HT-29 (cell line): ENCODE measurements around the gene FNIP2. TPM values are rescaled to one million over a fixed set of nuclear protein-coding genes. Genes with fewer than 3 reads are reported as not detected.
A peak's percentile ranks its signal among the peaks of the same experiment; 100 is the strongest.
"Not testable (repeated sequence)": the region's sequence is repeated elsewhere in the genome, so short reads cannot be mapped to it uniquely, and the experiment has no call there.

Source experiments
- DNase-seq: peaks from one replicate; pipeline ENCODE4 v3.0.0-alpha.2; 2015; ENCODE audit warnings: low spot score
- total RNA-seq: library from RNA; depleted of rRNA; stranded (reverse); fragments of >200 nt; shearing (Covaris generic); gene quantifications from 2 replicates; pipeline ENCODE4 v1.2.3, GENCODE V29; 2014

Gene FNIP2
- total RNA-seq, 1 experiment from 2014 or later: 15.1 TPM

DNA sequence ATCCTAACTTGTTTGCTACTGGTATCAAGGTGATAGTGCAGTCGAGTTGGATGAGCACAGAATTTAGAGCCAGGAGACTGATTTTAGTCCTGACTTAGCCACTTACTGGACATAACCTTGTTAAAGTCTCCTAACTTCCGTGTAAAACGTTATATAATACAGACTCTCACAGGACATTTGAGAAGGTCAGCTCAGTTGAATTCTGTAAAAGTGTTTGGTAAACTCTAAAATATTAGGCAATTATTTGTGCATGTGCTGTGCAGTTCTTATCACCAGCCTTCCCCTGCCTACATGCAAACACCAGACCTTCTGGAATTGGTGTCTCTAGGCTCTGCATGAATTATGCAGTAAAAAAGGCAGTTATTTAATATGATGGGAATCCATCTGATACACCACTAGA is 45.4 kb downstream of the FNIP2 start:
- no peak for DNase-seq

DNA sequence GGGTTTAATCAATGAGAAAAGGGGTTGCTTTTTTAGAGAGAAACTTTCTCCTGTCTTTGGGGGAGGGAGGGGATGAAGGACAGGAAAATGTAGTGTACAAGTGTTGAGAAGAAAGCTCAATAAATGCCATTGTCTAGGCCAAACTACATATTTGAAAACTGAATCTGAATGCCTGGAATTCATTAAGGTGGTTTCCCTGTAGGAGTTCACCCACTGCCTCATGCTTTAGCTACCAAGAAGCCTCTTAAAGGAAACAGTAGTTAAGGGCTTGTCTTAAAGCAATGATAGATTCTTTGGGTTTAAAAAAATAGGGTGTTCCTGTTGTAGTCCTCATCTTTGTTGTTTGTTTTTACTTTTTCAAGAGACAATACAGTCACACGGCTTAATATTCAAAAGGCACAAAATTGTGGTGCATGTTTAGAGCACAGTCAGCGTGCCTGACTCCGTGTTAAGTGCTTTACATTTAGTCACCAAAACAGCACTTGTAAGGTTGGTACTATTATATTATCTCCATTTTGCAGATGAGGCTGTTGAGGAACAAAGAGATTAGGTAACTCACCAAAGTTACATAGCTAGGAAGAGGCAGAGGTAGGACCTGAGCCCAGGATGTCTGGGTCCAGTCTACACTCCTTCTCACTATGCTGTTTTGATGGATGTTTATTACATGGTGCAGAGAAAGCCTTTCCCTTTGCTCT is 46.0 kb downstream of the FNIP2 start:
- DNase-seq: no peak

DNA sequence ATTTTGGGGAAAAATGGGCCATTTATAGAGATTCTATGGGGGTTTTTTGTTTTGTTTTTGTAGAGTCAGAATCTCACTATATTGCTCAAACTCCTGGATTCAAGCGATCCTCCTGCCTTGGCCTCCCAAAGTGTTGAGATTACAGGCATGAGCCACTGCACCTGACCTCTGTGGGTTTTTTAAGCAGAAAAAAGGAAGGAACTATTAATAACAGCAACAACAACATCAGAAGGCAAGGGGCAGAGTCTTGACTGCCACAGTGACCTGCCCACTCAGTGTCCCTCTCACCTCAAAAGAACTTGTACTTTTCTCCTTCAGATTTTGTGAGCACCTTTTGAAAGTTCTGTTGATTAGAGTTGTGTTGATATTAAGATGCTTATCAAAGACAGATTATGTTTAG is 48.1 kb downstream of the FNIP2 start:
- DNase-seq: no peak

- no peak for DNase-seq
These were observed 48.9 kb downstream of the FNIP2 start for GRCh38 chr4:158817562-158818296.

DNA sequence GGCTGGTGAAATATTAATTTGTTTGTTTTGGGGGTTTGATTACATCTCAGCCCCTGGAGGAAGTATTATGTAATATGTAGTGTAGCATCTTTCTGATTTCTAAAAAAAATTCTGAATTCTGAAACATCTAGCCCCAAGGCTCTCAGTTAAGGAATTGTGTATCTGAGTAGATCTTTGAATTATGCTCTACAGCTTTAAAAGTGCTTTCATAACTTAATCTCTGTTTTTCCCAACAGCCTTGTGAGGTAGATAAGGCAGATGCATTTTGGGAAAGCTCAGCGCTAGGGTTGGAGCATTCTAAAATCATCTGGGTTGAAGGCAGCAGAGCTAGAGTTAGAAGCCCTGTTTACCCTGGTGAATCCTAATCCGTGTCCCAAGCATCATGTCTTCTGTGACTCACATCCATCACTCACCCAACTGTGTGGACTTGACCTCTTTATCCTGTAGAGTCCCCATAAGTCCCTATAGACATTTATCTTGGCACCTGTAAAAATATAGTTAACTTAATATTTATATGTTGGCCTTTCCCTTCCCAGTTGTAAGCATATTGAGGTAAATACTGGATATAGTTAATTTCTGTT is 49.8 kb downstream of the FNIP2 start:
- no peak for DNase-seq

- no peak for DNase-seq
These were observed 51.3 kb downstream of the FNIP2 start for GRCh38 chr4:158819942-158820786.

GRCh38 chr4:158821228-158821971 is 52.6 kb downstream of the FNIP2 start:
- no peak for DNase-seq

DNA sequence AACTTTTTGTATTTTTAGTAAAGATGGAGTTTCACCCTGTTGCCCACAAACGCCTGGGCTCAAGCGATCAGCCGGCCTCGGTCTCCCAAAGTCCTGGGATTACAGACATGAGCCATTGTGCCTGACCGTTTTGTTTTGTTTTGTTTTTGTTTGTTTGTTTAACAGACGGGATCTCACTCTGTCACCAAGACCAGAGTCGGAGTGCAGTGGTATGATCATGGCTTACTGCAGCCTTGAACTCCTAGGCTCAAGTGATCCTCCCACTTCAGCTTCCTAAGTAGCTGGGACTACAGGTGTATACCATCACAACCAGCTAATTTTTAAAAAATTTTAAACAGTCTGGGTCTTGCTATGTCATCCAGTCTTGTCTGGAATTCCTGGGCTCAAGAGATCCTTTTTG is 53.5 kb downstream of the FNIP2 start:
- no peak for DNase-seq

DNA sequence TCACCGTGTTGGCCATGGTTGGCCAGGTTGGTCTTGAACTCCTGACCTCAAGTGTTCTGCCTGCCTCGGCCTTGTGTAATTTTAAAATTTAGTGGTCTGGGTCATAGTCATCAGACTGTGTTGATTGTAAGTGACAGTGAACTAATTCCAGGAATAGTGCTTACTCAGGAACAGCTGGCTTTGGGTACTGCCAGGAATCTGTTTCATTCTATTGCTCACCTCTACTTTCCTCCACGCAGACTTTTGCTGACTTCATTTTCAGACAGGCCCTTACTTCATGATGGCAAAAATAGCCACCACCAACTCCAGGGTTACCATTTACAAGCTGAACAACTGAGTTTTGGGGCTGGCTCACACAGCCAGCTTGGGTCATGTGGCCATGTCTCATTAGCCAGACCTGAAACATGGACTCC is 54.6 kb downstream of the FNIP2 start:
- no peak for DNase-seq

DNA sequence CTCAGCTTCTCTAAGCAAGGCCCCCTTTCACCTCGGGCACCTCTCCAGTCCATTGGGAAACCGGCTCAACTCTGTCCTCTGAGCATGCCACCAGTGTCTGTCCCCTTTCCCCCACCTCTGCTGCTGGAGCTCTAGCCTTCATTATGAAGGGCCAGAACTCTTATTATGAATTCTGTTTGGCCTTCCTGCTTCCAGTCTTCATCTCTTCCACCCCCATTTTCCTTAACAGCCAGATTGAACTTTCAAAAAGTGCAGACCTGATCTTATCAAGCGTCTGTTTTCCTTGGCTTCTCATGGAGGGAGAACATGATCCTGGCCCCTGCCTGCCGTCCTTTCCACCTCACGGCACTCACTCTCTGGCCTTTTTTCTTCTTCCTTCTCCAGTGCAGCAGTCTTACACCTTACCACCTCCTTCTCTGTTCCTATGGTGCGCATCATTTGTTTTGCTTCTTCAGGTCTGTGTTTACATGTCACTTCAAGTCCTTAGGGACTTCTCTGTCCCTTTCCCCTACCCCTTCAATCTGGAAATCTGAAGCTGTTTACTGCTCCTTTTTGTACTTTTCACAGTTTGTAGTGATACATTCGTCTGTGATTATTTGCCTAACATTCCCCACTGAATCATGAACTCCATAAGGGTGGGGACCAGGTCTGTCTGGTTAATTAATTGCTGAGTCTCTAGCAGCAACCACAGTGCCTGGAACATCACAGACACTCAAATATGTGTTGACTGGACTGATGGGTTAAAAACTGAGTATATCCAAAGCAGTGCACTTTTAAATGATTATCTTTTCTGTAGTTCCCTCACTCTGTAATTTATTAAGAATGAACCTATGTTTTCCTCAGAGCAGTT is 55.8 kb downstream of the FNIP2 start:
- peak; percentile 68 for DNase-seq

DNA sequence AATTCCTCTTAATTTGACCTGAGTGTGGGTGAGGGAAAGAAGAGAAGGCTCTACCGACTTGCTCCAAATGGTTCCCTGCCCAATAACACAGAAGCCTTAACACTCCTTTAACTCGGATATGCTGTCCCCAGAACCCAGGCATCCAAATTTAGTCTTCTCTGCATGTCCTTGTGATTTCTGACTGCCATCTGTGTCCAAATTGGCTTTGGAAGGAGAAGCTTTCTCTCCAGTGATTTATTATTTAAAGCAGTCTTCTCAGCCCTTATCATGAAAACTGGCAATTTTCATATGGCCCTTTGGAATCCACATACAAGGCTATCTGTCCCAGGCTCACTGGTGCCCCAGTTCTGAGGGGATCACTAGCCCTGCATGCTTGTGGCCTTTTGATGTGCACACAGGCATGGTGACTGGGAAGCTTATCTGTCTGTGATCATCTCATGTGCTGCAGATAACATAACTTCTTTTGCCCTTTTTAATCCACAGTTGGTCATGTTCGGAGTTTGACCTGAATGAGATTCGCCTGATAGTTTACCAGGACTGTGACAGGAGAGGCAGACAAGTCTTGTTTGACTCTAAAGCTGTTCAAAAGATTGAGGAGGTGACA is 56.7 kb downstream of the FNIP2 start:
- DNase-seq: no peak

DNA sequence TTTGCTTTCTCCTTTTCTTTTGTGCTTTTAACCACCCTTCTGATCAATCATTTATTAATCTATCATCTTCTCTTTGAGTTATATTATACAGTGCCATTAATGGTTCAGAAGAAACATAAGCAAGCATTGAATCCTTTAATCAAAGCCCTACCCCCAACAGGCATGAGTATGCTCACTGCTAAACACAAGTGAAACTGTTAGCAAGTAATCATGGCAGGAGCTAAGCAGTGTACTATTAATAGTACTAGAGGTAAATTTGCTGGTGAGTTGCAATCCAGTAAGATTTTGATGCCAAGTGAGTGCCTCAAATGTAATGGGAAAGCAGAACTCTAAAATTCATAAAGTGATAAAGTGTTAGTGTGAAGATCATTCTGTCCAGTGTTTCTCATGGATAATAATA is 57.2 kb downstream of the FNIP2 start:
- peak; percentile 44 for DNase-seq

- peak; percentile 90 for DNase-seq
These were observed 58.1 kb downstream of the FNIP2 start for GRCh38 chr4:158826882-158827281.

DNA sequence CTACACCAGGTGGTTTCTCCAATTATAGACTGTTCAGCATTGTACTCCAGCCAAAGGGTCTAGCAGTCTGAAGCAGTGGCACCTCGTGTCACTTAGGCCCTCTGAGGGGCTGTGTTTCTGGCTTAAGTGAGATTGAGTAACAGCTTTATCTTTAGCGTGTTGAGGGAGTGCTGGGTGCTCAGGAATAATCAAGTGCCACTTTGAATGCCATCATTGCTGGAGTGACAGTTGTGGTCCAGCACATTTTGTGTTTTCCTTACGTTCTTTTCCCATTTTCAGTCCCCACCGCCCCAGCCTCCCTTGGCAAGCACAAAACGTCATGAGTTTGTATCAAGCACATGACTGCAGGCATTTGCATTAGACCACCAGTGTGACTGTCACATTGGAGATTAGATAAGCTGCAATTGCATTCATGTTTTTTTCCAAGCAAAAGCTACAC is 58.7 kb downstream of the FNIP2 start:
- DNase-seq: no peak

DNA sequence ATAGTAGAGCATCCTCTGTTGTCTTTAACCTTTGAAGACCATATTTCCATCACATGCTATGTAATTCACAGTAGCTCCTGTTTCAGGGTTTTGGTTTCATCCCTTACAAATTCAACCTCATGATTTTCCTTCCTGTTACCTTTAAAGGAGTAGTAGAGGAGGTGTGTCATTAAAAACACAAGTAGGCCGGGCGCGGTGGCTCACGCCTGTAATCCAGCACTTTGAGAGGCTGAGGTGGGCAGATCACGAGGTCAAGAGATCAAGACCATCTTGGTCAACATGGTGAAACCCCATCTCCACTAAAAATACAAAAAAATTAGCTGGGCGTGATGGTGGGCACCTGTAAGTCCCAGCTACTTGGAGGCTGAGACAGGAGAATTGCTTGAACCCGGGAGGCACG is 59.3 kb downstream of the FNIP2 start:
- DNase-seq: not testable (repeated sequence)

DNA sequence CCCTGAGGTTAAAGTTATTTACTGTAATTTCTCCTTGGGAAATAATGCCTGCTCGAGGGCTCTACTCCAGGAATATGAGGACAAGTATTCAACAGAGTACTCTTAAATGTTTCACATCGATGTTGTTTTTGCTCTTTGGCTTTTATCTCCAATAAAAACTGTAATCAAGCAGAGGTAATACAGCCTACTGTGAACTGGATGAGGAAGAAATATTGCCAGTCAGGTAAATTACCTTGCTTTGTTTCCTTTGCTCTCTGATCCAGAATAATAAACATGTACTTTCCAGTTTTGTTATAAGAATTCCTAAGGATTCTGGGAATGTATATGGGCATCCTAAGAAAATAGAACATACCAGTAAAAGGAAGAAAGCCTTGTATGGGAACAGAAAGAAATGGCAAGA is 60.4 kb downstream of the FNIP2 start:
- no peak for DNase-seq

DNA sequence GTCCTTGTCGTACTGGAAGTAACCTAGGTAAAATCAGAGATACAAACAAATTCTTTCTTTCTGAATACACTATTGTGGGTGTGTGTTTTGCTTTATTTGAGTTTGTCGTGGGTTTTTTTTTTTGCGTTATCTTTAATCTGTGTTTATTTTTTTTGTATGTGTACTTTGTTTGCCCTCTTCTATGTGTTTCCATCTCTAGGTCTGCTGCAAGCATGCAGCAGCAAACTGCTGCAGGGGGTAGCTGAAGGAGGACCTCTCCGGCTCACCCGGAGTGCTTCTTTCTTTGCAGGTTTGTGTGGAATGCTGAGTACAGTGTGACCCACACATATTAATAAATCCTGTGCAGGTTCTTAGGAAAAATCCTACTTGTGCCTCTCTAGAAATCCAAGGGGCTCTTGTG is 64.8 kb downstream of the FNIP2 start:
- DNase-seq: no peak

- DNase-seq: no peak
These were observed 66.6 kb downstream of the FNIP2 start for GRCh38 chr4:158835226-158836001.

DNA sequence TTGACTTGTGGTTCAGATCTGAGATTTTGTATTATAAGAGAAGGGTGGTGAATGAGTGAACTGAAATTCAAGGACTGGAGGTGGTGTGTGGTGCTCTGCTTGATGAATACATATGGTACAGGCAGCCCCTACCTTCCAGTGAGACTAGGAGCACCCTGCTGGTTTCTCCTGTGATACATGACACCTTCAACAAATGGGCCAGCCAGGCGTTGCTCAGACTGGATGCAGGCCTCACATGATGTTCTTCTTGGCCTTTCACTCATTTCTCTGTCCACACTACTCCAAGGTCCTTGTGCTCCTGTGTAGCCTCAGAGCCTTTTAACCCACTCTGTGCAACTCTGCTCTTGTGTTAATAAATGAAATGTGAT is 67.2 kb downstream of the FNIP2 start:
- DNase-seq: no peak
